B cell (primary cell): Measurements from ENCODE around the gene DCDC2B.

Experiments
- CTCF ChIP-seq: fragments of 200-600 bp; IDR thresholded peaks from one replicate; pipeline ENCODE4 v1.8.0; 2022; ENCODE audit warnings: antibody characterized with exemption, mild to moderate bottlenecking
- EZH2 ChIP-seq: IDR thresholded peaks from 2 replicates; pipeline ENCODE4 v1.6.1; 2012; ENCODE audit warnings: borderline replicate concordance, low read depth, mild to moderate bottlenecking, moderate library complexity, low read length; ENCODE audit not compliant: insufficient read depth, poor library complexity, severe bottlenecking

GRCh38 chr1:32186077-32186476 lies 22.8 kb upstream of the DCDC2B start:
- TF ChIP-seq CTCF (no peak), EZH2 (no peak)
